G401.6 (cell line): ENCODE results near the gene RASGRP2.

Experiments
- FAIRE-seq: peaks from 2 replicates; lab custom pipeline; 2012; peaks lifted over from hg19 to GRCh38; lab: Jason Lieb, UNC

The RASGRP2 gene

GRCh38 chr11:64694026-64694755 is 49.8 kb downstream of the RASGRP2 start:
- FAIRE-seq, result no peak

GRCh38 chr11:64692764-64693331 is 51.1 kb downstream of the RASGRP2 start:
- FAIRE-seq, result no peak

GRCh38 chr11:64691543-64691942 is 52.4 kb downstream of the RASGRP2 start:
- no peak for FAIRE-seq

GRCh38 chr11:64690235-64690634 is 53.7 kb downstream of the RASGRP2 start:
- FAIRE-seq, result no peak

- FAIRE-seq, result peak; percentile 58
Measured at GRCh38 chr11:64688534-64688982, 55.4 kb downstream of the RASGRP2 start.

- no peak for FAIRE-seq
Measured at GRCh38 chr11:64687643-64688533, 56.1 kb downstream of the RASGRP2 start.

GRCh38 chr11:64687204-64687603 is 56.7 kb downstream of the RASGRP2 start:
- FAIRE-seq, result no peak

- no peak for FAIRE-seq
Measured at GRCh38 chr11:64686466-64687170, 57.3 kb downstream of the RASGRP2 start.

- FAIRE-seq, result no peak
Measured at GRCh38 chr11:64685536-64685935, 58.4 kb downstream of the RASGRP2 start.

GRCh38 chr11:64684357-64684756 is 59.6 kb downstream of the RASGRP2 start:
- no peak for FAIRE-seq

GRCh38 chr11:64681171-64681570 is 62.8 kb downstream of the RASGRP2 start:
- FAIRE-seq, result no peak

GRCh38 chr11:64679846-64680245 is 64.1 kb downstream of the RASGRP2 start:
- no peak for FAIRE-seq

GRCh38 chr11:64677441-64678023 is 66.4 kb downstream of the RASGRP2 start:
- FAIRE-seq, result no peak
